SK-N-SH (cell line): Measurements from ENCODE around the gene KCNJ4.
"Not testable (repeated sequence)": the region's sequence is repeated elsewhere in the genome, so short reads cannot be mapped to it uniquely, and the experiment has no call there.

ENCODE experiments used
- EP300 ChIP-seq, 2 experiments: IDR thresholded peaks; 2 replicates each; pipeline versions ENCODE4 v1.4.0 to v1.6.1; 2012; ENCODE audit warnings: borderline replicate concordance in 1 of 2, low read depth in 1 of 2, low read length in 1 of 2
- GABPA ChIP-seq: IDR thresholded peaks from 2 replicates; pipeline ENCODE4 v1.4.0; 2012; ENCODE audit warnings: low read depth, mild to moderate bottlenecking
- GATA2 ChIP-seq: sonication (generic); formaldehyde crosslinking; IDR thresholded peaks from 2 replicates; pipeline ENCODE4 v1.5.0; 2020; ENCODE audit warnings: mild to moderate bottlenecking, missing genetic modification reagents
- JUND ChIP-seq: IDR thresholded peaks from 2 replicates; pipeline ENCODE4 v1.4.0; 2012
- MAX ChIP-seq: IDR thresholded peaks from 2 replicates; pipeline ENCODE4 v1.4.0; 2012; ENCODE audit warnings: low read depth
- RAD21 ChIP-seq: IDR thresholded peaks from 2 replicates; pipeline ENCODE4 v1.6.1; 2012; ENCODE audit warnings: mild to moderate bottlenecking, low read length
- RFX5 ChIP-seq: IDR thresholded peaks from 2 replicates; pipeline ENCODE4 v1.6.1; 2012; ENCODE audit warnings: mild to moderate bottlenecking, improper control_type of control experiment, low read length
- RXRA ChIP-seq: IDR thresholded peaks from 2 replicates; pipeline ENCODE4 v1.4.0; 2012; ENCODE audit warnings: low read depth, mild to moderate bottlenecking, borderline replicate concordance
- SIN3A ChIP-seq: IDR thresholded peaks from 2 replicates; pipeline ENCODE4 v1.6.1; 2012; ENCODE audit warnings: low read depth, mild to moderate bottlenecking, low read length, moderate library complexity, borderline replicate concordance
- TEAD4 ChIP-seq: IDR thresholded peaks from 2 replicates; pipeline ENCODE4 v1.4.0; 2012; ENCODE audit warnings: mild to moderate bottlenecking, borderline replicate concordance; ENCODE audit not compliant: insufficient read depth
- YY1 ChIP-seq: IDR thresholded peaks from 2 replicates; pipeline ENCODE4 v1.4.0; 2012; ENCODE audit warnings: low read depth, mild to moderate bottlenecking
- TF ChIP-seq, protein P1 (sequence below): fragments of 200-600 bp; sonication (generic); IDR thresholded peaks from 2 replicates; pipeline ENCODE4 v1.6.1; 2017; ENCODE audit warnings: antibody characterized with exemption, mild to moderate bottlenecking, moderate library complexity
- TF ChIP-seq, protein P2 (sequence below): fragments of 150-350 bp; IDR thresholded peaks from 2 replicates; pipeline ENCODE4 v1.6.1; 2016; ENCODE audit warnings: mild to moderate bottlenecking, low read depth, low read length

DNA sequence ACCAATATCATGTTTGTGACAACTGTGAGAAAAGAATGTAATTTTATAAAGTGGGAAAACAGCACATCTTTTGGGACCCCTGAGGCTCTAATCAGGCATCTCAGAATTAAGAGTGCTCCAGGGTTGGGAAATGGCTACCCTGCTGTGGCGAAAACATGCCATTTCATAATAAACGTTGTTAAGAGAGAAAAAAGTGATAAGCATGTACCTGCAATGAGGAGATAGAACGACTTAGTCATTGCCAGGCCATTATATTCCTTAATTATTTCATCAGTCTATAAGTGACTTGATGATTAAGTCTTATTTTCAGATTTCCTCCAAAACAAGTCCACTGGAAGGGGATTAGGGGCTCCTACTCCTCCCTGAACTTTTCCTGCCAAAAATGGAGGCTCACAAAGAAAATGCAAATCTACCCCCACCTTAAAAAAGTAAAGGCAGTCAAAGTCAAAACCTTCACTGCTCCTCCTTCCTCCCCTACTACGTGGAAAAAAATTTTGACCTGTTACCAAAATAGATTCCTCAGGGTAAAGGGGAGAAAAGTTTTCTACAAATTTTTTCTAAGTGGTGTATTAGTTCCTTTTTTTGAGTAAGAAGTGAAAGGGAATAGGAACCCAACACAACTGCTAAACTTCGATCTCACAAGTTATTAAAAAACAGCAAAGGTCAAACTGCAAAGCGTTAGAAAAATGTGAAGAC is 59.9 kb downstream of the KCNJ4 start:
- TF ChIP-seq, protein P1, sequence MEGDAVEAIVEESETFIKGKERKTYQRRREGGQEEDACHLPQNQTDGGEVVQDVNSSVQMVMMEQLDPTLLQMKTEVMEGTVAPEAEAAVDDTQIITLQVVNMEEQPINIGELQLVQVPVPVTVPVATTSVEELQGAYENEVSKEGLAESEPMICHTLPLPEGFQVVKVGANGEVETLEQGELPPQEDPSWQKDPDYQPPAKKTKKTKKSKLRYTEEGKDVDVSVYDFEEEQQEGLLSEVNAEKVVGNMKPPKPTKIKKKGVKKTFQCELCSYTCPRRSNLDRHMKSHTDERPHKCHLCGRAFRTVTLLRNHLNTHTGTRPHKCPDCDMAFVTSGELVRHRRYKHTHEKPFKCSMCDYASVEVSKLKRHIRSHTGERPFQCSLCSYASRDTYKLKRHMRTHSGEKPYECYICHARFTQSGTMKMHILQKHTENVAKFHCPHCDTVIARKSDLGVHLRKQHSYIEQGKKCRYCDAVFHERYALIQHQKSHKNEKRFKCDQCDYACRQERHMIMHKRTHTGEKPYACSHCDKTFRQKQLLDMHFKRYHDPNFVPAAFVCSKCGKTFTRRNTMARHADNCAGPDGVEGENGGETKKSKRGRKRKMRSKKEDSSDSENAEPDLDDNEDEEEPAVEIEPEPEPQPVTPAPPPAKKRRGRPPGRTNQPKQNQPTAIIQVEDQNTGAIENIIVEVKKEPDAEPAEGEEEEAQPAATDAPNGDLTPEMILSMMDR, result not testable (repeated sequence)
- TF ChIP-seq EP300 (IDR thresholded peaks at IDR 0.05; ENCODE audit: borderline replicate concordance in 1 of 2, low read depth in 1 of 2, low read length in 1 of 2); SIN3A; RFX5; MAX; TEAD4; JUND; RAD21; RXRA; GABPA; GATA2 (CRISPR knock-in tag); YY1: not testable (repeated sequence)
- TF ChIP-seq, protein P2, sequence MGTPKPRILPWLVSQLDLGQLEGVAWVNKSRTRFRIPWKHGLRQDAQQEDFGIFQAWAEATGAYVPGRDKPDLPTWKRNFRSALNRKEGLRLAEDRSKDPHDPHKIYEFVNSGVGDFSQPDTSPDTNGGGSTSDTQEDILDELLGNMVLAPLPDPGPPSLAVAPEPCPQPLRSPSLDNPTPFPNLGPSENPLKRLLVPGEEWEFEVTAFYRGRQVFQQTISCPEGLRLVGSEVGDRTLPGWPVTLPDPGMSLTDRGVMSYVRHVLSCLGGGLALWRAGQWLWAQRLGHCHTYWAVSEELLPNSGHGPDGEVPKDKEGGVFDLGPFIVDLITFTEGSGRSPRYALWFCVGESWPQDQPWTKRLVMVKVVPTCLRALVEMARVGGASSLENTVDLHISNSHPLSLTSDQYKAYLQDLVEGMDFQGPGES, result not testable (repeated sequence)
